Measurements from ENCODE around the gene ZNF484.
A peak's percentile ranks its signal among the peaks of the same experiment; 100 is the strongest.
"Not testable (repeated sequence)": the region's sequence is repeated elsewhere in the genome, so short reads cannot be mapped to it uniquely, and the experiment has no call there.

Gene ZNF484

GRCh38 chr9:92860867-92861266 is 17.0 kb downstream of the ZNF484 start:
- DNase-seq (ENCODE audit: low spot score), result no peak

GRCh38 chr9:92857236-92857635 is 20.6 kb downstream of the ZNF484 start:
- no peak for DNase-seq (ENCODE audit: low spot score)

GRCh38 chr9:92853716-92854115 is 24.1 kb downstream of the ZNF484 start:
- no peak for DNase-seq (ENCODE audit: low spot score)

- DNase-seq (ENCODE audit: low spot score), result no peak
Measured at GRCh38 chr9:92850898-92851297, 26.9 kb downstream of the ZNF484 start.

- not testable (repeated sequence) for DNase-seq (ENCODE audit: low spot score)
Measured at GRCh38 chr9:92848740-92849139, 29.1 kb downstream of the ZNF484 start.

DNA sequence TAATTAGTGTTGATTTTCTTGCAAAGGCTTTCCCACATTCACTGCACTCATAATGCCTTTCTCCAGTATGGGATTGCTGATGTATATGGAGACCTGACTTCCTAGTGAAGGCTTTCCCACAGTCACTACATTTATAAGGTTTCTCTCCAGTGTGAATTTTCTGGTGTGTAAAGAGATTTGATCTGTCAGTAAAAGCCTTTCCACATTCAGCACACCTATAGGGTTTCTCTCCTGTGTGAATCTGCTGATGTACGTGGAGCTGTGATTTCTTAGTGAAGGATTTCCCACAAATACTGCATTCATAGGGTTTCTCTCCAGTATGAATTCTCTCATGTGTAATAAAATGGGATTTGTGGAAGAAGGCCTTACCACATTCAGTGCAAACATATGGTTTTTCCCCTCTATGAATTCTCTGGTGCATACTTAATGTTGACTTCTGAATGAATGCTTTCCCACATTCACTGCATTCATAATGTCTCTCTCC is 31.1 kb downstream of the ZNF484 start:
- DNase-seq (ENCODE audit: low spot score), result no peak

DNA sequence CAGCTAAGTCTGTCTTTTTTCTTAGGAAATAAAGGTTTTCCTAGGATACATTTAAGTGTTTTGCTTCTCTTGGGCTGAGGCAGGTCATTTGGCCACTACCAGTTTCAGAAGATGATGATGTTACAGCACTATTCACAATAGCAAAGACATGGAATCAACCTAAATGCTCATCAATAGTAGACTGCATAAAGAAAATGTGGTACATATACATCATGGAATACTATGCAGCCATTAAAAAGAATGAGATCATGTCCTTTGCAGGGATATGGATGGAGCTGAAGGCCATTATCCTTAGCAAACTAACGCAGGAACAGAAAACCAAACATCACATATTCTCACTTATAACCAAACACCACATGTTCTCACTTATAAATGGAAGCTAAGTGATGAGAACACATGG is 39.4 kb downstream of the ZNF484 start:
- not testable (repeated sequence) for DNase-seq (ENCODE audit: low spot score)

GRCh38 chr9:92837191-92837590 is 40.6 kb downstream of the ZNF484 start:
- DNase-seq (ENCODE audit: low spot score), result no peak

DNA sequence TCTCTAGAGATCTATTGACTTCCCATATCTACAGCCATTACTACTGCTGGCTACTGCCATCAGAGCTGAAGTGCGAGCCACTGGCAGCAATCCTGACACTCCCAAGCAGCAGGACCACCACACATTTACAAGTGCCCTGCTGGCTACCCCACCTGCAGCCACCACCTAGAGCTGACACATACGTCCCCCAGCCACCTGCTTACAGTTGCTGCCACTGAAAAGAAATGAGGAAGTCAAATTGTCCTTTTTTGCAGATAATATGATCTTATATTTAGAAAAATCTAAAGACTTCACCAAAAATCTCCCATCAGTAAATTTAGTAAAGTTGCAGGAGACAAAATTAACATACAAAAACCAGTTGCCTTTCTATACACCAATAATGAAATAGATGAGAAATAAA is 48.4 kb downstream of the ZNF484 start:
- no peak for DNase-seq (ENCODE audit: low spot score)

DNA sequence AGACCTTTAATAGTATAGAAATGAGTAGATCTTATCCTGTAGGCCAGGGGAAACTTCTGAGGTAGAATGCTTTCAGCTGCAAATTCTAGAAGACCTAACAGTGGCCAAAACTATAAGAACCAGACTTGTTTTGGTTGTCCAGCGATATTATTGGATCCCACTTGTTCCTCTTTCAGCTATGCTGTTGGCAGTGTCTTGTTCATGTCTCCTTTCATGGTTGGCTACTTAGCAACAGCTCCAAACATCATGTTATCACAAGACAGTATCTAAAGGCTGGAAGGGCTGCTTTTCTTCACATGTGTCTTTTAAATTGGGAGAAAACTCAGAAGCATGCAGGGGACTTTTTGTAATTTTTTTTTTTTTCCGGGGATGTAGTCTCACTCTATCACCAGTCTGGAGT is 52.8 kb downstream of the ZNF484 start:
- not testable (repeated sequence) for DNase-seq (ENCODE audit: low spot score)

- DNase-seq (ENCODE audit: low spot score), result no peak
Measured at GRCh38 chr9:92820964-92821363, 56.9 kb downstream of the ZNF484 start.

- not testable (repeated sequence) for DNase-seq (ENCODE audit: low spot score)
Measured at GRCh38 chr9:92819898-92820297, 57.9 kb downstream of the ZNF484 start.

DNA sequence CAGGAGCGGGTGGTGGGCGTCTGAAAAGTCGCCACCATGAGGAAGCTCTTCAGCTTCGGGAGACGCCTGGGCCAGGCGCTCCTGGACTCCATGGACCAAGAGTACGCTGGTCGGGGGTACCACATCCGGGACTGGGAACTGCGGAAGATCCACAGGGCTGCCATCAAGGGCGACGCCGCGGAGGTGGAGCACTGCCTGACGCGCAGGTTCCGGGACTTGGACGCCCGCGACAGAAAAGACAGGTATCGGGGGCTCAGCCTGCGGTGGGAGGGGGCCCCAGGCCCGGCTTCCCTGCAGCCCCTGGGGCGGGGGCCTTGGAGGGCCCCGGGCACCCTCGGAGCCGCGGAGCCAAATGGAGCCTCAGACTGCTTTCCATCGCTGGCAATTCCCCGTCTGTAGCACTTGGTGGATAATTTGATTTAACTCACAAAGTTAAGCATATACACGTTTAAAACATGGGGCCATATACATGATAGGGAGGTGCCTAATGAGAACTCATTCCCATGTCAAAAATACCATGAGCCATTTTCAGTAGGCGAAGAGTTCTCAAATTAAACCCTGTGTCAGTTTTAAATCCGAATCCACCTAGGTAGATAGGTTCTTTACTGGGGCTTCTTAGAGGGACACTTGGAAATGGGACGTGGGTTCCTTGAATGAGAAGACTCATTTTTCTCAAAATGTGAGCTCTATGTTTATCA is 68.1 kb downstream of the ZNF484 start:
- DNase-seq (ENCODE audit: low spot score), result not testable (repeated sequence)

DNA sequence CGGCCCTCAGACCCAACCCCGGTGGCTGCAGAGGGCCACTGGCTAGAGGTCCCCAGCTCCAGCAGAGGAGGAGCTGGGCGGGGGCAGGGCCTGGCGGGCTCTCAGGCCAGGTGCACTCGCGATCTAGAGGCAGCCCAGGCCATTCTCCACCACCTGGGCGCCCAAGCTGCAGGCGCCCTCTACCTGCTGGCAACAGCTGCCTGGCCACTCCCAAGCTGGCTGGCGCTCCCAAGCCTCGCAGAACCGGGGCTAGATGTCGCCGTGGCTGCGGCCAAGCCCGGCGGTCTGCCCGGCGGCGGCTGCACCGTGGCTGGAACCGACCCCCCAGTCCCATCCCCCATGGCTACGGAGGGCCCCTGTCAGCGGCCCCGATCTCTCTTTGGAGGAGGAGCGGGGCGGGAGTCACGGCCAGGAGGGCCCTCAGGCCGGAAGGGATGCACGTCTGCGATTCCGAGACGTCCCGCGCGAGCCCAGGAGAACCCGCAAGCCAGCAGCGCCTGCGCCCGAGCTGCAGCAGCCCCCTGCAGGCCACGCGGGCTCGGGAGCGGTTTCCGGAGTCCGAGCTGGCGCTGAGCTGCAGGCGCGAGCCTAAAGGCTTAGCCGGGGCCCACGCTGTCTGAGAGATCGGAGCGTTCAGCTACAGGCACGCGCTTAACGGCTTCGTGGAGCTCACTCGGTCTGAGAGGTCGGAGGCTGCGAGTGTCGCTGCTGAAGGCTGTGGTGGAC is 68.9 kb downstream of the ZNF484 start:
- DNase-seq (ENCODE audit: low spot score), result peak; percentile 30

GRCh38 chr9:92807757-92808725 is 69.8 kb downstream of the ZNF484 start:
- peak; percentile 19 for DNase-seq (ENCODE audit: low spot score)

GRCh38 chr9:92807031-92807756 is 70.6 kb downstream of the ZNF484 start:
- DNase-seq (ENCODE audit: low spot score), result no peak

DNA sequence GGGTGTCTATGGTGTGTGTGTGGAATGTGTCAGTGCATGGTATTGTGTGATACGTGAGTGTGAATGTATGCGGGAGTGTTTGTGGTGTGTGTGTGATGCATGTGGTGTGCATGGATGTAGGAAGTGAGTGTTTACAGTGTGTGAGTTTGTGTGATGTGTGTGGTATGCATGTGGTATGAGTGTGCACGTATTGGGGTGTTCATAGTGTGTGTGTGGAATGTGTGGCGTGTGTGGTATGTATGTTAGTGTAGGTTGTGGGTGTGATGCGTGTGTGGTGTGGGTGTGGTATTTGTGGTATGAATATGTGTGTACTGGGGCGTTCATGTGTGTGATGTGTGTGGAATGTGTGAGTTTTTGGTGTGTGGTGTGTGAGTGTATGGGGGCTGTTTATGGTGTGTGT is 73.1 kb downstream of the ZNF484 start:
- no peak for DNase-seq (ENCODE audit: low spot score)

DNA sequence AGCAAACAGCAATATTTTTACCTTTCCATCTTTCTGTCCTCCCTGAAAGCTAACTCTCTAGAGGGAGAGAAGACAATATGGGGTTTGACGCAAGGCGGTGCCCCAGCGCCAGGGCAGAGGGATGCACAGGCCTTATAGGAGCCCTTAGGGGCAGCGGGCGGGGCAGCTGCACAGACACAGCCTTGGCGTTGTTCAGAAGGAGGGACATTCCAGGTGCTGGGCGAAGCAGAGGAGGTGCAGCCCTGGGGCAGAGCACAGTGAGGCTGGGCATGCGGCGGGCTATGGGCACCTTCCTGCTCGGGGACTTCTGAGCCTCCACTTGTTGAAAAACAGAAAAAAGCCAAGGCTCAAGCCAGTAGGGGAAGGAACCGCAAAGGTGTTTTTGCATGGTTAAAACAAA is 79.5 kb downstream of the ZNF484 start:
- no peak for DNase-seq (ENCODE audit: low spot score)

DNA sequence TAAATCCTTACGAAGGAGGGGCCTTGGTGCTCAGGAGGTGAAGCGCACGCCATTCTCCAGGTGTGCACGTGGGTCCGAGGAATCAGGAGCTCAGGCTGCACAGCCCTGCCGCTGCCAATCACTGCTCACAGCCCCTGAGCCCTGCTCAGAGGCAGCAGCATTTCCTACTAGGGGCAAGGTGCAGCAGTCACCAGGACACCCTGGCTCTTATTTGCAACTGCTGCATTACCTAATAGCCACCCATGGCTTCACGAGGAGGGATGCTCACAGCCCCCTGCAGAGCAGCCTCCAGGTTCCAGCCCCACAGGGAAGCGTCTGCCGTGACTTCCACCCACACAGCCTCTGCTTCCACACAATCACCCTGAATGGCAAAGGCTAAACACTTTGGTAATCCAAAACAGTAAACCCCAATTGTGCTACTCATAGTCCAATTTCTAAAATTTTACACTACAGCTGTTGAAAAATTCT is 81.5 kb downstream of the ZNF484 start:
- DNase-seq (ENCODE audit: low spot score), result not testable (repeated sequence)

- no peak for DNase-seq (ENCODE audit: low spot score)
Measured at GRCh38 chr9:92795598-92796336, 82.1 kb downstream of the ZNF484 start.
